Activated T-cell treated with anti-CD3 and anti-CD28 coated beads for 4 hours (primary cell): Measurements from ENCODE around the gene MEAK7.

Experiments
- DNase-seq: peaks from one replicate; pipeline ENCODE4 v3.0.0-alpha.2; 2020

Gene MEAK7, protein sequence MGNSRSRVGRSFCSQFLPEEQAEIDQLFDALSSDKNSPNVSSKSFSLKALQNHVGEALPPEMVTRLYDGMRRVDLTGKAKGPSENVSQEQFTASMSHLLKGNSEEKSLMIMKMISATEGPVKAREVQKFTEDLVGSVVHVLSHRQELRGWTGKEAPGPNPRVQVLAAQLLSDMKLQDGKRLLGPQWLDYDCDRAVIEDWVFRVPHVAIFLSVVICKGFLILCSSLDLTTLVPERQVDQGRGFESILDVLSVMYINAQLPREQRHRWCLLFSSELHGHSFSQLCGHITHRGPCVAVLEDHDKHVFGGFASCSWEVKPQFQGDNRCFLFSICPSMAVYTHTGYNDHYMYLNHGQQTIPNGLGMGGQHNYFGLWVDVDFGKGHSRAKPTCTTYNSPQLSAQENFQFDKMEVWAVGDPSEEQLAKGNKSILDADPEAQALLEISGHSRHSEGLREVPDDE

DNA sequence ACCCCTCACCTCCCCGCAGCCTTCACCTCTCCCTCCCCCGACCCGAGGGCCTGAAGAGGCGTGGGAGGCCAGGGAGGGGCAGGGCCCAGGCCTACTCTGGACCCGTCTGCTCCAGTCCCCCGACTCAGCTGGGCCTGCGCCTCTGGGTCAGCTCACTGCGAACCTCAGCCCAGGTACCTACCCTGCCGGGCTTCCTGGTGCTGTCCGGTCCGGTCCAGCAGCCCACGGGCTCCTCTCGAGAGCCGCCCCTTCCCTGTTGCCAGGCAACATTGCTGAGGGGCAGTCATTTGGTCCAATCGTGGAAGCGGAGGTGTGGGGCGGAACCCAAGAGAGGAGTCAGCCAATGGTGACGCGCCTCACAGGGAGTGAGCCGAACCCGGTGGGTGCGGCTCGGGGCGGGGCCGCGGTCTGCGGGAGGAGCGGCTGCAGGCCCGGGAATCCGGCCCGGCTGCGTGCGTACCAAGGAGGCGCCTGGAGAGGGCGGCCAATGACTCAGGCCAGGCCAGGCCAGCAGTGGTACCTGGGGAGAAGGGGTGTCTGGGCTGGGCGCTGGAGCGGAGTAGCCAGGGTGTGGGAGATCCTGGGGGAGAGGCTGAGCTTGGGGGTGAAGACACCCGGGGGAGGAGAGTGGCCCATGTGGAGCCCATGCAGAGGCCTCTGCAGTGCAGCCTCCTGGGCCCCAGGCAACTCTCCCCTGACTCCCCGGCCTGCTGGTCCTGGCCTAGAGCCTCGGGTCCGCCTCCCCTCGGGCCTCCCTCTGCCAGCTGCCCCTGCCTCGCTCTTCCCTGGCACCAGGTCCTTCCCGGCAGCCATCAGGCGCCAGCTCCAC lies at the start of gene MEAK7:
Gene MEAK7 (minus strand): TSS at position 240 of the 829 bp plus-strand sequence. CDS start 6,573 bp downstream, outside the sequence.
- DNase-seq = peak; percentile 96

DNA sequence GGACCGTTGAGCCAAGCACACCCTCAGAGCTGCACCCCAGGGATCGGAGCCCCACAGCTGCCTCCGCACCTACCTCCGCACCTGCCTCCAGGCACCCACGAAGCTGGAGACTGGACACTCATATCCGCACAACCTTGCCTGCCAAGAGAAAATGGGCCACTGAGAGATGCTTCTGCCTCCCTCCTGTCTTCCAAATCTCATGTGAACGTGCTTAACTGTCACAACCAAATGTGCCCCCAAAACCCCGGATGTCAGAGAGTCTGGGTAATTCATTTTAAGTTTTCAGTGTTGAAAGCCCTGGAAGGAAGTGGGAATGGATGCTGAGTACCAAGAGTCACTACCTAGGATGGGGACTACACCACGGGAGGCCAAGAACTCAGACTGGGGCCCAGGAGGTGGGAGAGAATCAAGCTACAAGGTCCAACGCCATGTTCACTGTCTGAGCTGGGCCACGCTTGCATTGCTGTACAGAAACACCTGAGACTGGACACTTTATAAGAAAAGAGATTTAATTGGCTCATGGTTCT lies 49.5 kb upstream of the MEAK7 start:
- DNase-seq = no peak

DNA sequence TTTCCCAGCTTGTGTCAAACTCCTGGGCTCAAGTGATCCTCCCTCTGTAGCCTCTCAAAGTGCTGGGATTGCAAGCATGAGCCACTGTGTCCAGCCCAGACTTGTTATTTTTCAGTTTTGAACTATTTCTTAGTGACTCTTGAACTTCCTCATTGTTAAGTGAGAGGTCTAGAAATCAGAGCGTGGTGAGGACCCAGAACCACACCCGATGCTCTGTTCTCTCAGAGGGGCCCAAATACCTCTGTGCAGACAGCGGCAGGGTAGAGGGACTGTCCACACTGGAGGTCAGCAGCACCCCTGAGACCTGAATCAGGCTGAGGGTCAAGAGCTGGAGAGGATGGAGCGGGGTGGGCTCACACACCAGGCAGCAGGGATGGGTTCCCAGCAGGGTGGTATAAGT lies 47.7 kb upstream of the MEAK7 start:
- no peak for DNase-seq

DNA sequence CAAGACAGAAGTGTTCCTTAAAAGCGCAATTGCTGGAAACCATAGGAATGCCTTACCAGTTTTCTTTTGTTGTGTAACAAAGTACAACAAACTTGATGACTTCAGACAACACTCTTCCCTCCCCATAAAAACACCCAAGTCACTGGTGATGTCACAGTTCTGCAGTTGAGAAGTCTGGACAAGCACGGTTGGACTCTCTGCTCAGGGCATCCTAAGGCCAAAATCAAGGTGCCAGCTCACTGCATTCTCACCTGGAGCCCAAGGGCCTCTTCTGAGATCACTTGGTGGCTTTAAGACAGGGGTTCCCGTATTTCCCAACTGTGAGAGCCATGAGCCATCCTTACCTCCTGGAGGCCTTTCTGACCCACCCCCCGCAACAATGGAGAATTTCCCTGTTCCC lies 45.6 kb upstream of the MEAK7 start:
- DNase-seq = no peak

DNA sequence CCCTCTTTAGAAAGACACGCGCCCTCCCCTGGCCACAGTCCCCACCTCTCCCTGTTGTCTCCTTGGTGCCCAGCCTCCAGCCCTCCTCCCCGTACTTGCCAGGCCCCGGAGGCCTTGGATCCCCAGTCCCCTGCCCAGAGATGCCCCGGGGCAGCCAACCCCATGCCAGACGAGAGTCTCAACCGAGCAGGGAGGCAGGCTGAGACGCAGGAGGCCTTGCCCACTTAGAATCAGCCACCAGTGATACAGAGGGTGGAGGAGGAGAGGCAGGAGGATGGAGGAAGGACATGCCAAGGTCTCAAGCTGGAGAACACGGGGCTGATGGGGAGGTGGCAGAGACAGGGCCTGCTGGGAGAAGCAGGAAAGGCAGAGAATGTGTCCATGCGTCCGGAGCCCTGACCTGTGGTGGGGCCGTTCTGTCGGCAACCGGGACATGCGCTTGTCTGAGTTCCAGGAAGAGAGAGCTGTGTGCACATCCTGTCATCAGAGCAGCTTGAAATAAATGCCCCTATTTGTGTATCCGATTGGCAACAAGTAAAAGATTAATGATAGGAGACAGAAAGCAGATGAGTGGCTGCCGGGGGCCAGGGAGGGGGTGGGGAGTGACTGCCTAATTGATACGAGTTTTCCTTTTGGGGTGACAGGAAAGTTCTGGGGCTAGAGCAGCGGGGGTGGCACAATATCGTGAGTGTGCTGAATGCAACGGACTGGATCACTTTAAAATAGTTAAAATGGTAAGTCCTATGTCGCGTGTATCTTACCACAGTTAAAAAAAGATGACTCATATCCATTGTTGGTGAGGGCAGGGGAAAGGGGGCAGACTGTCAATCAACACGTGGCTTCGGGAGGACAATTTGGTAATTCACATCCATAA lies 44.7 kb upstream of the MEAK7 start:
- peak; percentile 42 for DNase-seq

DNA sequence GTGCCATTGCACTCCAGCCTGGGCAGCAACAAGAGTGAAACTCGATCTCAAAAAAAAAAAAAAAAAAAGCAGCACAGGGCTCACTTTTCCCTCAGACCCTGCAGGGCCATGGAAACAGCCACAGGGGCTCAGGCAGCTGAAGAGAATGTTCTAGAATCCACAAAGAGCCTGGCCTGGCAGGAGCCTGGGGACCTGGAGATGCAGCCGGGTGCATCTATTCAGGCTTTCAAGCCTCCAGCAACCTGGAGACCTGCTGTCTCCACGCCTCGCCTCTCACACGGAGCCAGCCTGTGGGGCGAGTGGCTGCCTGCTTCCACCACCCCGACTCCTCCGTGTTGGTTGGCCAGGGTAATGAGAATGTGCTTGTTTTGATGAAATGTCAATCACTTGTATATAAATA lies 44.0 kb upstream of the MEAK7 start:
- DNase-seq = no peak

DNA sequence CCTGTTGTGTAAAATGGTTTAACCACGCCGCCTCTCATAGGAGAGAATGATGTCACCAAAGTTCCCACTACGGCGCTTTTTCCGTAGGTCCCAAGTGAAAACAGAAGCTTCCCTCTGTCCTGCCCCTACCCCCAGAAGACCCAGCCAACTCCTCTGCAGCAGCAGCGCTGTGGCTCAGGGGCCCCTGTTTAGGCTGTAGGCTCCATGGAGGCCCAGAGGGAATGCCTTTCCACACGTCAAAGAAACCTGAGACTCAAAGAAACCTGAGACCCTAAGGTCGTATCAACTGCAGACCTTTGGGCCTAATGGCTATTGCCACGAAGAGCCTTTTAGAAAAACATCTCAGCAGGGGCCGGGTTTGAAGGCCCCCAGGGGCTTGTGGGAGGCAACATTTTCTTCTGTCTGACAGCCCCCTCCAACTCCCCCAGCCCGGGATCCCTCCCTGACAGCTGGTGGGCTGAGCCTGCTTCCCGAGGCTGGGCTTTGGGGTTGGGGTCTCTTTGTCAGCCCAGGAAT lies 43.1 kb upstream of the MEAK7 start:
- no peak for DNase-seq

DNA sequence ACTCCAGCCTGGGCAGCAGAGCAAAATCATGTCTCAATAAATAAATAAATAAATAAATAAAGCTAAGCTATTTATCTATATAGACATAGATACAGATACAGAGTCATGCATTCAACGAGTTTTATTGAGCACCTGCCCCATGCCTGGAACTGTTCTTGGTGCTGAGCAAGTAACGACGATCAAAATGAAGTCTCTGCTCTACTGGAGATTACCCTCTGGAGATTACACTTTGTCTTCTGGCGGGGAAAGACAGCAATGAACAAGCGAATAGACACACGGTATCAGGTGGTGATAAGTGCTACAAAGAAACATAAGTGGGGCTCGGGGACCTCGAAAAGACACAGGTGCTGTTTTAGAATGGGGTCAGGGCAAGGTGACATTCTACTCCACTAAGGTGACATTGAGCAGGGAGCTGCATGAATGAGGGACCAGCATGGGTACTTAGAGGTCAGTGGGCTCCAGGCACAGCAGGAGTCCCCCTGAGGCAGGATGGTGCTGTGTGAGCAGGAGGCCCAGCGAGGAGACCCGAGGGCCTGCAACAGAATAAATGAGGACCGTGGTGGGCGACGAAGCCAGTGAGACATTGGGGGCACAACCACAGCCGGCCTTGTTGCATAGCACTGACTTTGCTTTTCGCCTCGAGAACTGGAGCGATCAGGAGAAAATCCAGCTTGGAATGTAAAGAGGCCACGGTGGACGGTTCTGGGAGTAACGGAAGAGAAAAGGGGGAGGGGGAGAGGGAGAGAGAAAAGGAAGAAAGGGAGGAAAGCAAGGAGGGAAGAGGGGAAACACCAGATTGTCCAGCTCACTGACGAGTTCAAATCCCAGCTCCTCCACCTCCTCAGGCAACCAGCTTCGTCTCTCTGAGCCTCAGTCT lies 42.4 kb upstream of the MEAK7 start:
- DNase-seq = no peak

DNA sequence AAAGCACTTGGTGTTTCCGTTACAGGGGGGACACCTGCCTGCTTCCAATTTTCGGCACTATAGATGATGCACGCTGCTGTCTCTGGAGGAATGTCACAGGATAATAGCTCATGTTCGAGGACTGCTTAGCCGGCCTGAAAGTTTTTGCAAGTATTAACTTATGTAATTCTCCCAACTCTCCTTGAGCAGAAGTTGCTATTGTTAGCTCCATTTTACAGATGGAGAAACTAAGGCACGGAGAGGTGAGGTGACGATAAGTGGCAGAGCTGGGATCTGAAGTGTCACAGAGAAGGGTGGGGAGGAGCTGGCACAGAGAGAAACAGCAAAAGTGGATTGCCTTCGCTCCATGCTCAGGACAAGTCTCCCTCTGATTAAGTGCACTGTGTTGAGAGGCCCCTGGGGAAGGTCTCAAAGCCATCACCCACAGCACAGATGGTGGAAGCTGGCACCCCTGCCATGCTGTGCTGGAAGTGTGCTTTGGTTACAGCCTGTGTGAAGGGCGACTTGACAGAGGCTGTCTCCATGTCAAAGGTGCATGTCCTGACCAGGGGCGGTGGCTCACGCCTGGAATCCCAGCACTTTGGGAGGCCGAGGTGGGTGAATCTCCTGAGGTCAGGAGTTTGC lies 40.8 kb upstream of the MEAK7 start:
- no peak for DNase-seq

DNA sequence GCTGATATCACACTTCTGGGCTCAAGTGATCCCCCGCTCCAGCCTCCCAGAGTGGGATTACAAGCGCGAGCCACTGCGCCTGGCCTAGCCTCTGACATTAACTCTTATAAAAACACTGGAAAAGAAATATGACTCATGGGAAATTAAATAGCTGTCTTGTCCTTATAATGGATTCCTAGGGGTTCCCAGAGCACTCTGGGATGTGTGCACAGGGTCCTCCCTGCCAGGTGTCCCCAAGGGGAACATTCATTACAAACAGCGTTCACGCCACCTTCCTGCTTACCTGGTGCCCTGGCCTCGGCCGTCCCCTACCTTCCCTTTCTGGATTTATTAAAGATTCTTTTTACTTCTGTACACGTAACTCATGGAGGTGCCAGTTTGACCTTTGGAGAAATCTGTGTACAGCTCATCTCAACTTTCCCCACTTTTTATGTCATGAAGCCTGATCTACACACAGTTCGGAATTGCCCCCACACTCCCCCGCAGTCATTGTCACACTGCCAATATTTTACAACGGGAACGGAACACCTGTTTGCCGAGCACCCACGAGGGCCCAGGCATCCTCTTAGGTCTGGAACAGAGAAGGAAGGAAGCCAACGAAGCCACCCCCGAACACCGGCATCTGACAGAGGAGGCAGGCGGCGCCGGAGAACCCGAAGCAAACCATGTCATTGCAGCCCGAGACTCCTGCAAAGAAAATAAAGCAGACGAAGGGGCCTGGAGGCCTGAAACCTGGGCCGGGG lies 39.7 kb upstream of the MEAK7 start:
- peak; percentile 57 for DNase-seq

DNA sequence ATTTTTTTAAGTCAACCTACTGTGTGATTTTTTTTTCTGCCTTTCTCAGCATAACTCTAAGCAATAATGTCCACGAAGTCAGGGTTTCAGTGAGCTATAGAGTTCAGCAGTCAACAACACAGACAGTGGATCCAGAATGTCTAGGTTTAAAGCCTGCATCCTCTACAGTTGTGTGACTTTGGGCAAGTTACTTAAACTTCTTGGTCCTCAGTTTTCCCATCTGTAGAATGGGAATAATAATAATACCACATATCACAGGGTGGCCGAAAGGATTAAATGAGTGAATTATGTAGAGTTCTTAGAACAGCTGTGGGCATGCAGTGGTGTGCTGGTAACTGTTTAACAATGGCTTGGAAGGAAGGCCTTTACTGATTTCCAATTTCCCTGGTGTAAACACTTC lies 38.8 kb upstream of the MEAK7 start:
- DNase-seq = no peak

DNA sequence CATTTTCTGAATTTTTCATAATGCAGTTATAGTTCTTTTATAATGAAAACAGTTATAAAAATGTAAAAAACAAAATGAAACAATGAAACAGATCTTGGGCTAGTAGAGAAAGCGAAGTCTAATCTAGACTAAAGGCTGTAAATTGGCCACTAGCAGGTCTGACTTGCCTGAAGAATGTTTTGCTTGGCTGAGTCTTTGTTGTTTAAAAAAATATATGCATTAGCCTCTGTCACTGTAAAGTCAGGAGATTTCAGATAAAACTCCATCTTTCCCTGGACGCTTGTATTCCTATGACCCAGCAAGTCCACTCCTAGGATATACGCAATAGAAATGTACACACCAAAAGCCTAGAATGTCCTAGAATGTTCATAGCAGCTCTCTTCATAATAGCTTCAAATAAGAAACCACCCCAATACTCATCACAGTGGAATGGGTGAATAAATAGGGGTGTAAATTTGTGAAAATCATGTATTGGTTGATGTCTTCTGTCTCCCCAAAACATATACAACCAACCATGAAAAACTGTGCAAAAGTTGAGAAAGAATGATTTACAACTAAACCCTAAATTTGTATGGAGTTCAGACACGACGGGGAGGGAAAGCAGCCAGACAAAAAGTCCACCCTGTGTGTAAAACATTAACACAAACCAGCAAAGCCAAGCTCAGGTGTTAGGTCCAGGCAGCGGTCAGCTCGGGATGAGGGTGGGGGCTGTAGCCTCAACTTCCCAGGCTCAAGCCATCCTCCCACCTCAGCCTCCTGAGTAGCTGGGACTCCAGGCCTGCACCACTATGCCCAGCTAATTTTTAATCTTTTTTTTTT lies 37.7 kb upstream of the MEAK7 start:
- DNase-seq = no peak

DNA sequence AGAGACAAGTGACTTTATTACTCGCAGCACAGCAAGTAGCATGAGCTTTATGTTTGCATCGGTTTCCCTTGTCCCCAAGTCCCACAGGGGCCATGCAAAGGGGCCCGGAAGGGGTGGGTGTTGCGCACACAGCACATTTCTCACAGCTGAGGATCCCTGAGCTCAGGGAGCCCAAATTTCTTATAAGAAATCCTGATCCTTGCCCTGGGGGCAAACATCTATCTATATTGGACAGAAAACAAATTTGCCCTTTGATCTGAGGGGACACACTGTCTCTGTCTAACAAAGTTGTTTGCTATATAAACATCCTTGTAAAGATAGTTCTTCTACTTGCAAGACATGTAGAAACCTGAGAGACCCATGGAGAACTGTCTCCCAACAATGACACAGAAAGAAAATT lies 35.7 kb upstream of the MEAK7 start:
- no peak for DNase-seq

DNA sequence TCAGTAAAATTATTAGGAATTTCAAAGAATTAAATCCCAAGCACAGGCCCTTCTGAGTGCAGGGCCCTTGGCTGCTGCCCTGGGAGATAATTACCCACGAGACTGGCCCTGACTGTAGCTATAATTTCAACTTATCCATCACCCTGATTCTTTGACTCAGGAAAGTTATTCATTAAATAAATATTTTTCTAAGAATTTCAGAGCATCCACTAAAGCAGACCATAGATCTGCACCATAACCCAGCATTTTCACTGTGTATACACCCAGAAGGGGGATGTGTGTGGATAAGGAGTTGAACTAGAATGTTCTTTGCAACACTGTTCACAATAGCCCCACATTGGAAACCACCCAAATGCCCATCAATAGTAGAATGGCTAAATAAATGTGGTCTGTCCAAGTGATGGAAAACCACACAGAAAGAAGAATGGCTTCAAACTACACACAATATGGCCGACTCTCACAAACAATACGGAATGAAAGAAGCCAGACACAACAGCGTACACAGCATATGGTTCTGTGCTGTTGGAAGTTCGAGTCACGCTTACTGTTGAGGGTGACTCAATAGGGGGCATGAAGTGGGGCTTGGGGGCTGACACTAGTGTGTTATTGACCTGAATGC lies 33.9 kb upstream of the MEAK7 start:
- DNase-seq = no peak

DNA sequence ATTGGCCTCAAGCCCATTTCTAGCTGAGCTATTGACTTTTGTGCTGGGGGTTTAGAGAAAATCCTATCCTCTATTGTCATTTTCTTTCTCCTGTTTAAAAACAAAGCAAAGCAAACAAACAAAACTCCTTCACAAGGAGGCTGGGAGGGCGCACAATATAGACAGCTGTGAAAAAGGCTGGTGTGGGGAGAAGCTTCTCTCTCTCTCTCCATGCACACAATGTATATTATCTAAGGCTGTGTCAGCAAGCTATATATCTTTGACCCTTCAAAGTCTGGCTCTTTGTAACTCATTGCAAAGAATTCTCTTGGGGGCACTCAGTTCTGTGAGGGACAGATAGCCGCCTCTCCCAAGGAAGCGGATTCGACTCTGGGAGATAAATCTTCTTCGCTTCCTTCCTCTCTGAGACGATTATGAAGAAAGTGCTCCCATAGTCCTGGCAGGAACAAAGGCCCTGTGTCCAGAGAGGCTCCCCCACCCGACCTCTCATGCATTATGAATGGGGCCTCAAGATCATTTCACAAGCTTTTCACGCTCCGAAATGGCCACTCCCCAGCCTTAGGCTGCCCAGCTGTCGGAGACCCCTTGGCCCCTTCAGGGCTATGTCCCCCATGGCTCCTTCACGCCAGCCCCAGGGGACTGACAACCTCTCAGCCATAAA lies 33.2 kb upstream of the MEAK7 start:
- no peak for DNase-seq

DNA sequence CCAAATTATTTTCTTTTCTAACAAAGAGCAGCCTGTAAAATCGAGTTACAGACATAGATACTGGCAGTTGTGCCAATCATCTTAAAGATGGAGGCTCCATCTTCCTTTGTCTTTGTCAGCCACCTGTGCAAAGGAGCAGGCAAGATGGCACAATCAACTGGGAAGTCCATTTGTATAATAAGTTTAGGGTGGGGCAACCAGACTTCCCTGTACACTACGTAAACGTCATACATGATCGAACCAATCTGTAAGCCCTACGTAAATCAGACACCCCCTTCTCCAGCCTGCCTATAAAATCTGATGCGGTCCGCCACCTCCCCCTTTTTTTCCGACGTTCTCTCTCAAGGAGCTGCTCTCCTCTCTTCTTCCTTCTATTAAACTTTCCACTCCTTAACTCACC lies 31.4 kb upstream of the MEAK7 start:
- DNase-seq = no peak

DNA sequence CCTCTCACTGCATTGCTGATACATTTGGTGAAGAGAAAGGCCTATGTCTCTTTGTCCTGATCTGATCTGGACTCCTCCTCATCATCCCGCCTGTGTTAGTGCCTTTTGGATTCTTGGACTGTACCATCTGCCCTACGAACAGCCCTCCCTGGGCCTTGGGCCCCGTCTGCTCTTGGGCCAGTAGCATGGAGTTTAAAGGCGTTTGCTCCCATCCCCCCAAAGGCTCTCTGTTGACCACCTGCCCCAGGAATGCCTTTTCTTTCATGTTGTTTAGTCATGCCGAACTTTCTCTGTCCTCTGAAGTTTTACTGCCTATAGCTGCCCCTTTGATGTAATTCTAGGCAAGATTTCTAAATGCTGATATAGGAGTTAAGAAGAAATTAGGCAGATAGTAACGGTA lies 30.9 kb upstream of the MEAK7 start:
- DNase-seq = no peak

DNA sequence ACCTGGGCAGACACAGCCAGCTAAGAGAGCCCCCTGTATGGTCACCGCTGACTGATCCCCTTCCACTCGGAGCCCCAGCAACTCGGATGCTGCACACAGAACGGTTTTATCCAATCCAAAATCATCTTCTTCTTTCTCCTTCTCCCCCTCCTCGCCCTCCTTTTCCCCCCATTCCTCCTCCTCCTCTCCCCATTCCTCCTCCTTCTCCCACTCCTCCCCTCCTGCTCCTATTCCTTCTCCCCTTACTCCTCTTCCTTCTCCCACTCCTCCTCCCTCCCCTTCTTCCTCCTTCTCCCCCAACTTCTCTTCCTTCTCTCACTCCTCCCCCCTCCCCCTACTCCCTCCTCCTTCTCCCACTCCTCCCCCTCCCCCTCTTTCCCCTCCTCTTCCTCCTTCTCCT lies 30.4 kb upstream of the MEAK7 start:
- no peak for DNase-seq
